ENCODE measurements around the gene SPSB3. TPM values are rescaled to one million over a fixed set of nuclear protein-coding genes. Genes with fewer than 3 reads are reported as not detected.

SPSB3 gene
- total RNA-seq, 1 donor from 2014 or later, result 40.3 TPM

DNA sequence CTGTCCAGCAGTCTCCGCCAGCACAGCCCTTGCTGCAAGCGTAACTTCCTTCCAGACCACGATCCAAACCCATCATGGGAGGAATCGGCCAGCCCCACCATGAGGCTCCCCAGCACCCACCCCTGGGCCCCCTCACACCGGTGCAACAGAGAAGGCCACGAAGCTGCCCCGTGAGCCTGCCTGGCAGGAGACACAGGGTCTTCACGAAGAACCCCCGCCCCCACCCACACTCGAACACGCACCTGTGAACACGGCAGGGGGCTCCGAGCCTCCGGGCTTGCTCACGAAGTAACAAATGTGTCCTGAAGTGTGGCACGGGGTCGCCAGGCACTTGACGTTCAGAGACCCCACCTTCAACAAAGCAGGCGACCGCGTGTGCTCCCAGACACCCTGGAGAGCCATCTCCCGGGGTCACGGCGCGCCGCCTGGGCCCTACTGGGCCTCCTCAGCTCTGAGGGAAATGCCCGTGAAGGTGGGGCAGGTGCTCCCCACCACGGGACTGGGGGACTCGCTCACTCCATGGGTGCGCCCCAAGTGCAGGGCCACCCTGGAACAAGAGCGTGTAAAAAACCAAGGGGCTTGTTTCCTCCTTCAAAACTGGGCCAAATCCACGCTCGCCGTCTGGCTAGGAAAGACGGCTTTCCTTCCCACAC lies 36.6 kb upstream of the SPSB3 start:
- no peak for ATAC-seq (ENCODE audit: low read depth)
- DNase-seq, result no peak
- Mint-ChIP-seq H3K4me3 (no peak overlapping the region), H3K36me3 (ENCODE audit: low read depth) (peaks cover 37% of the 10 kb centered on the region), H3K27ac (peak overlapping the region; percentile 7), H3K9me3 (no peaks in the 10 kb centered on the region), H3K27me3 (no peaks in the 10 kb centered on the region), H3K4me1 (peaks cover 3% of the 10 kb centered on the region)
- intact Hi-C loops (cut with micrococcal nuclease), result no loop called here
- ChIA-PET CTCF (no interaction called here), POLR2A (no interaction called here)
- TF ChIP-seq, protein P1, sequence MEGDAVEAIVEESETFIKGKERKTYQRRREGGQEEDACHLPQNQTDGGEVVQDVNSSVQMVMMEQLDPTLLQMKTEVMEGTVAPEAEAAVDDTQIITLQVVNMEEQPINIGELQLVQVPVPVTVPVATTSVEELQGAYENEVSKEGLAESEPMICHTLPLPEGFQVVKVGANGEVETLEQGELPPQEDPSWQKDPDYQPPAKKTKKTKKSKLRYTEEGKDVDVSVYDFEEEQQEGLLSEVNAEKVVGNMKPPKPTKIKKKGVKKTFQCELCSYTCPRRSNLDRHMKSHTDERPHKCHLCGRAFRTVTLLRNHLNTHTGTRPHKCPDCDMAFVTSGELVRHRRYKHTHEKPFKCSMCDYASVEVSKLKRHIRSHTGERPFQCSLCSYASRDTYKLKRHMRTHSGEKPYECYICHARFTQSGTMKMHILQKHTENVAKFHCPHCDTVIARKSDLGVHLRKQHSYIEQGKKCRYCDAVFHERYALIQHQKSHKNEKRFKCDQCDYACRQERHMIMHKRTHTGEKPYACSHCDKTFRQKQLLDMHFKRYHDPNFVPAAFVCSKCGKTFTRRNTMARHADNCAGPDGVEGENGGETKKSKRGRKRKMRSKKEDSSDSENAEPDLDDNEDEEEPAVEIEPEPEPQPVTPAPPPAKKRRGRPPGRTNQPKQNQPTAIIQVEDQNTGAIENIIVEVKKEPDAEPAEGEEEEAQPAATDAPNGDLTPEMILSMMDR (IDR thresholded peaks at IDR 0.05), result no peak

DNA sequence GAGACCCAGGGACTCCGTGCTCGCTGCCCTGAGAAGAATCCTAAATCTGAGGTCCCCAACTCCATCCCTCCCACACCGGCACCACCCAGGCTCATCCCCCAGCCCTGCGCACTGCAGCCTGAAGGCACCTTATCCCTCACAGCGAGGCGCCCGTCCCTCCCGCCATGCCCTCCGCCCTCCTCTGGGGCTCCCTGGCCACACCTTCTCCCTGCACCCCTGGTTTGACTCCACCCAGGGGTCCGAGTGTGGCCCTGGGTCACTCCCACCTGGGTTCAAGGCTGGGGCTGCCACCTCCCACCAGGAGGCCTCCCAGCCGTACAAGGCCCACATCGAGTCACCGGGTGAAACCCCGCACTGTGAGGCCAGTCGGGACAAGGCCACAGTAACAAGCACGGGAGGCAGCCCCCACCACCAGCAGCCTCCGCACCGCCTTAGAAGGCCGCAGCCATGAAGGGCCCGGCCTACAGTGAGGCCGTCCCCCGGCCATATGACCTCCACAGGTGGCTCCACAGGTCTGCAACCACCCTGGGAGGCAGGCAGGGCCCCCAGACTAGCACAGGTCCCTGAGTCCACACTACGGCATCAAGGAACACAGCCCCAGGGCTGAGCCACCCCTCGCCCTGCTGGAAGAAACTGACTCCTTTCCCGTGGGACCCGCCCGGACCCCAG lies 36.0 kb upstream of the SPSB3 start:
- Mint-ChIP-seq H3K36me3 (ENCODE audit: low read depth) (peaks cover 43% of the 10 kb centered on the region), H3K27me3 (no peaks in the 10 kb centered on the region), H3K9me3 (no peaks in the 10 kb centered on the region), H3K27ac (no peak overlapping the region), H3K4me1 (no peaks in the 10 kb centered on the region), H3K4me3 (no peak overlapping the region)
- intact Hi-C loops (cut with micrococcal nuclease), result no loop called here
- ATAC-seq (ENCODE audit: low read depth) (no peak), DNase-seq (no peak)
- ChIA-PET CTCF (no interaction called here), POLR2A (no interaction called here)
- TF ChIP-seq, protein P1 (IDR thresholded peaks at IDR 0.05), result no peak

DNA sequence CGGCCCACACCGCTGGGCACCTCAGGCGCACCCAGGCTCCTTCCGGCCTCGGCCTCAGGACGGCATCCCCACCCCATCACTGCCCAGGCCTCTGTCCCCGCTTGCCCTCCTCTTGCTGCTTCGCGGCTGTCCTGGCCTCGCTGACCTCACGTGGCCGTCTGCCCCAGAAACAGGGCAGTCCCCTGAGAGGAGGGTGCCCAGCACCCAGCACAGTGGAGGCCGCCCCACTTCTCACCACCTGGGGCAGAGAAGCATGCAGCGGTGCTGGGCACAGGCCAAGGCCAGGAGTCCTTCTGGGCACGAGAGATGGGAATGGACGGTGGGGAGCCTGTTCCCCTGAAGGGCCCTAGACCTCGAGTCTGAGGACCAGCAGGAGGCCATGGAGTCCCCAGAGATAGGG lies 35.3 kb upstream of the SPSB3 start:
- ATAC-seq (ENCODE audit: low read depth), result no peak
- intact Hi-C loops (cut with micrococcal nuclease), result no loop called here
- CTCF ChIA-PET, result no interaction called here
- TF ChIP-seq, protein P1 (IDR thresholded peaks at IDR 0.05), result no peak
- H3K4me1 Mint-ChIP-seq, result no peaks in the 10 kb centered on the region
- no peak for DNase-seq
- H3K9me3 Mint-ChIP-seq, result no peaks in the 10 kb centered on the region
- no peaks in the 10 kb centered on the region for H3K27me3 Mint-ChIP-seq
- peaks cover 48% of the 10 kb centered on the region for H3K36me3 Mint-ChIP-seq (ENCODE audit: low read depth)
- no peak overlapping the region for H3K27ac Mint-ChIP-seq
- POLR2A ChIA-PET, result no interaction called here
- H3K4me3 Mint-ChIP-seq, result no peak overlapping the region

DNA sequence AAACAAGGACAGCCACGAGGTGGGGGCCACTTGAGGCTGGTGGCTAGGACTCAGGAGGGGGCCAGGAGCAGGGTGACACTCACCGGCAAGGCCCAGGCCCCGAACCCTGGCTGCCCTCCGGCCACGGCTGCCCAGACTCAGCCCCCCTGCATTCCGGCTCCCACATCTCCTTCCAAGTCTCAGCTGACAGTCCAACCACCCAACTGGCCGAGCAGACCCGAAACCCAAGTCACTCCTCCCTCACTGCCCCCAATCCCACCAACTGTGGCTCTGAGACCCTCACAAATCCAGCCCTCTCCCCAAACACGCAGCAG lies 34.9 kb upstream of the SPSB3 start:
- intact Hi-C loops (cut with micrococcal nuclease), result no loop called here
- no peaks in the 10 kb centered on the region for H3K4me1 Mint-ChIP-seq
- H3K27me3 Mint-ChIP-seq, result no peaks in the 10 kb centered on the region
- H3K4me3 Mint-ChIP-seq, result no peak overlapping the region
- DNase-seq (no peak), ATAC-seq (ENCODE audit: low read depth) (no peak)
- H3K9me3 Mint-ChIP-seq, result no peaks in the 10 kb centered on the region
- CTCF ChIA-PET, result no interaction called here
- TF ChIP-seq, protein P1 (IDR thresholded peaks at IDR 0.05), result no peak
- POLR2A ChIA-PET, result no interaction called here
- H3K36me3 Mint-ChIP-seq (ENCODE audit: low read depth), result peaks cover 45% of the 10 kb centered on the region
- H3K27ac Mint-ChIP-seq, result no peak overlapping the region

DNA sequence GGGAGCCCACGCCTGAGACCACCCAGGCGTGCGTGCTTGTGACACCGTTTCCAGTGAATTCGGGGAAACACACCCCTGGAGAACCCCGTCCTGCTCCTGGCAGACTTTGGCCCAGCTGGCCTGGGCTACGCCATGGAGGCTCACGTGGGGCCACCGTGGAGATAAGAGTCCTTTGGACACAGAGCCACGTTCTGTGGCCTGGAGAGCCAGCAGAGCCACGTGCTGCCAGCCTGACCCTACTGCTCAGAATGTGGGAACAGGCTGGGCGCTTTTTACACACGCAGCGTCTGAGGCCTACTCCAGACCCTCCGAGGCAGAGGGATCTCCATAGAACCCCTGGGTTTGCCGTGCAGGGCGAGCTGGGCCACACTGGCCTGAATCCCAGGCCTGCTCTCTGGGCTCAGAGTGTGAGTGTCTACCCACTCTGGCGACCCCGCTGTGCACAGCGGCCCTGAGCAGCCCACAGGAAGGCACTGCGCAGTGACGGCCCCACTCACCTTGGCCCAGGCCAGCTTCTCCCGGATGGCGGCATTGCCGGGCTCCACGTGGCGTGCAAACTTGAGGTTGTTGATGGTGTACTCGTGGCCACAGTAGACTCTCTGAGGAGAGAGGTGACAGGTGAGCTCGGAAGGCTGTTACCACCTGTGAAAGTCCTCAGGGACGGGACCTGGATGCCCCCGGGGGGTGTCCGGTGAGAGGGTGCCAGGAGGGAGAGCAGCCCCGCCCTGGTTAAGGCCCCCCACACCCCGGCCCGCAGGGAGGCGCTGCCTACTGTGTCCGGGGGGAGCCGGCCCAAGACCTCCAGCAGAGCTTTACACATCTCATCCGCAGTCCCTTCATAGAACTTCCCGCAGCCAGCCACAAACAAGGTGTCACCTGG lies 34.3 kb upstream of the SPSB3 start:
- peaks cover 45% of the 10 kb centered on the region for H3K36me3 Mint-ChIP-seq (ENCODE audit: low read depth)
- intact Hi-C loops (cut with micrococcal nuclease), result no loop called here
- no peaks in the 10 kb centered on the region for H3K9me3 Mint-ChIP-seq
- no peaks in the 10 kb centered on the region for H3K4me1 Mint-ChIP-seq
- DNase-seq (no peak), ATAC-seq (ENCODE audit: low read depth) (no peak)
- H3K27me3 Mint-ChIP-seq, result no peaks in the 10 kb centered on the region
- ChIA-PET POLR2A (no interaction called here), CTCF (no interaction called here)
- no peak overlapping the region for H3K4me3 Mint-ChIP-seq
- TF ChIP-seq, protein P1 (IDR thresholded peaks at IDR 0.05), result no peak
- no peak overlapping the region for H3K27ac Mint-ChIP-seq

Data from activated B cell treated with CpG ODN at 0.5 μM for 24 hours (primary cell).